ENCODE measurements around the gene HMGXB3. TPM values are rescaled to one million over a fixed set of nuclear protein-coding genes. Genes with fewer than 3 reads are reported as not detected.

The HMGXB3 gene
- total RNA-seq, result 34.7 and 39.3 TPM in 2 replicates

DNA sequence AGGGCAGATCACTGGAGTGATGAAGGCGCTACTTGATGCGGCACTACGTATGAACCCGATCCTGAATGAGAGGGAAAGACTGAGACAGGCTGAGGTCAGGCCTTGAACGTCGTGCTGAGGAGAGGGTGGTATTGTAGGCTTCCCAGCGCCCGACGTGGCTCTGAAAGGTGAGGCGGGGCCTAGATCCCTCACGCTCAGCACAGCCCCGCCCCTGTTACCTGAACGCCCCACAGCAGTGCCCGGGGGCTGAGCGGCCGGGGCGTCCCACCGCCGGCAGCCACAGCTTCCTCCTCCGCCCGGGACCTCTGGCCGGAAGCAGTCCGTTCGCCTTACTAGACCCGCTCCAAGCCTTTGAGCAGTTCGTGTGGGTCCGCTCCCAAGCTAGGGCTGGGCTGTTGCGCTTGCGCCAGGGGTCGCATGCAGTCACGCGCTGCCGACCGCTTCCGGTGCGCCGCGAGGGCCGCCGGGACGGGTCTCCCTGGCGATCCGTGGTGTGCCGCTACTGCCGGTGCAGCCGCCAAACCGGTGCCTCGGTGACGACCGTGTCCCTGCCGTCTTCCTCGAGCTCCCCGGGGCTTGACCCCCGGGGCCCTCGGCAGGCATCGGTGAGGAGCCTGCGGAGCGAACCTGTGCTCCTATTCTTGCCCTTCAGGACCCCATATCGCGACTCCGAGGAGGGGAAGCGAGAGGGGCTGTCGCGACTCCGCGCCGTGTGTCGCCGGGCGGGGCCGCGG is at the start of gene HMGXB3, which contains the start of gene TIGD6:
Gene HMGXB3, plus strand, starts transcription at position 484 of the 734 bp plus-strand sequence. CDS start 4,114 bp downstream, outside the sequence.
Gene TIGD6, minus strand, starts transcription at position 399 of the 734 bp plus-strand sequence. CDS start 4,306 bp downstream, outside the sequence.

GRCh38 chr5:149960272-149961185 is 40.0 kb upstream of the HMGXB3 start, which contains the start of gene SLC26A2:
Gene SLC26A2 (plus strand): TSS chr5:149960758. CDS start chr5:149977653, 16,895 bp downstream.

GRCh38 chr5:150085950-150086715 is 85.6 kb downstream of the HMGXB3 start, which contains the start of gene CSF1R:
Gene CSF1R (minus strand): TSS chr5:150086554. CDS start chr5:150086427, 127 bp downstream.

Small RNA genes lying within 50 kb of the gene (small RNA-seq; reads per million reads assigned to genes)
- not detected for gene RF00019

Other genes with a start within 250 kb of the HMGXB3 start
- not detected in 2 replicates for gene PDE6A, start 55.9 kb upstream of the HMGXB3 start, total RNA-seq
- gene SLC26A2, start 40.0 kb upstream of the HMGXB3 start, total RNA-seq, result 28.2 and 32.0 TPM in 2 replicates
- gene TIGD6, start 85 bp upstream of the HMGXB3 start, total RNA-seq, result 4.4 and 4.9 TPM in 2 replicates
- not detected in 2 replicates for gene CSF1R, start 85.8 kb downstream of the HMGXB3 start, total RNA-seq
- 0.40 and 1.6 TPM in 2 replicates for gene PDGFRB, start 155.1 kb downstream of the HMGXB3 start, total RNA-seq
- gene CDX1, start 166.0 kb downstream of the HMGXB3 start, total RNA-seq, result not detected in 2 replicates
- gene SLC6A7, start 189.3 kb downstream of the HMGXB3 start, total RNA-seq, result not detected in 2 replicates

Data from thoracic aorta endothelial cell (primary cell).